COLO668 (cell line): ENCODE results near the gene CC2D2B.
A peak's percentile ranks its signal among the peaks of the same experiment; 100 is the strongest.
"Not testable (repeated sequence)": the region's sequence is repeated elsewhere in the genome, so short reads cannot be mapped to it uniquely, and the experiment has no call there.

Source experiments
- DNase-seq: peaks from one replicate; lab custom pipeline; 2025; ENCODE audit not compliant: unreplicated experiment; lab: John Stamatoyannopoulos, UW

The CC2D2B gene

GRCh38 chr10:95905897-95906580, 1.7 kb upstream of the CC2D2B start:
- DNase-seq = not testable (repeated sequence)

GRCh38 chr10:95906677-95907455, 909 bp upstream of the CC2D2B start:
- DNase-seq = peak; percentile 24

- DNase-seq = no peak
These were observed 675 bp downstream of the CC2D2B start for GRCh38 chr10:95908450-95908849.

GRCh38 chr10:95909561-95909960, 1.8 kb downstream of the CC2D2B start:
- no peak for DNase-seq

- DNase-seq = not testable (repeated sequence)
These were observed 8.3 kb downstream of the CC2D2B start for GRCh38 chr10:95916039-95916438.

GRCh38 chr10:95920798-95921426, 13.1 kb downstream of the CC2D2B start:
- DNase-seq = no peak

GRCh38 chr10:95925033-95925432, 17.3 kb downstream of the CC2D2B start:
- DNase-seq = no peak

- DNase-seq = no peak
These were observed 27.7 kb downstream of the CC2D2B start for GRCh38 chr10:95935429-95935828.

- no peak for DNase-seq
These were observed 33.3 kb downstream of the CC2D2B start for GRCh38 chr10:95941115-95941514.

GRCh38 chr10:95963202-95963990, 55.6 kb downstream of the CC2D2B start:
- no peak for DNase-seq

- DNase-seq = no peak
These were observed 56.2 kb downstream of the CC2D2B start for GRCh38 chr10:95963991-95964389.

- DNase-seq = no peak
These were observed 57.0 kb downstream of the CC2D2B start for GRCh38 chr10:95964756-95965155.

GRCh38 chr10:95976362-95977229, 68.8 kb downstream of the CC2D2B start:
- no peak for DNase-seq

GRCh38 chr10:95982200-95982599, 74.4 kb downstream of the CC2D2B start:
- DNase-seq = no peak

GRCh38 chr10:95987685-95988426, 80.1 kb downstream of the CC2D2B start:
- DNase-seq = no peak

GRCh38 chr10:95988702-95989101, 80.9 kb downstream of the CC2D2B start:
- no peak for DNase-seq

GRCh38 chr10:95994376-95994775, 86.6 kb downstream of the CC2D2B start:
- not testable (repeated sequence) for DNase-seq

GRCh38 chr10:95998255-95998784, 90.5 kb downstream of the CC2D2B start:
- peak; percentile 8 for DNase-seq

GRCh38 chr10:96013956-96014355, 106.2 kb downstream of the CC2D2B start:
- no peak for DNase-seq
